Stimulated activated CD8-positive, alpha-beta memory T cell treated with anti-CD3 and anti-CD28 coated beads, Interleukin-7, amount 100 ng/mL, for 24 hours (primary cell): Measurements from ENCODE around the gene FIGNL1.
"Not testable (repeated sequence)": the region's sequence is repeated elsewhere in the genome, so short reads cannot be mapped to it uniquely, and the experiment has no call there.

Experiments used
- DNase-seq: peaks from one replicate; pipeline ENCODE4 v3.0.0-alpha.2; 2020; ENCODE audit warnings: low read depth

FIGNL1 gene

GRCh38 chr7:50471970-50472369, 21.8 kb upstream of the FIGNL1 start:
- no peak for DNase-seq

GRCh38 chr7:50470250-50471163, 20.4 kb upstream of the FIGNL1 start:
- no peak for DNase-seq

GRCh38 chr7:50469181-50469580, 19.0 kb upstream of the FIGNL1 start:
- DNase-seq: no peak

- DNase-seq: peak; percentile 62
These were observed 17.9 kb upstream of the FIGNL1 start for GRCh38 chr7:50467817-50468610.

GRCh38 chr7:50466815-50467585, 16.9 kb upstream of the FIGNL1 start:
- DNase-seq: no peak

GRCh38 chr7:50463035-50463434, 12.9 kb upstream of the FIGNL1 start:
- DNase-seq: no peak

- no peak for DNase-seq
These were observed 12.2 kb upstream of the FIGNL1 start for GRCh38 chr7:50462361-50462760.

GRCh38 chr7:50461695-50462094, 11.5 kb upstream of the FIGNL1 start:
- DNase-seq: no peak

GRCh38 chr7:50459183-50459582, 9.0 kb upstream of the FIGNL1 start:
- not testable (repeated sequence) for DNase-seq

- DNase-seq: not testable (repeated sequence)
These were observed 8.5 kb upstream of the FIGNL1 start for GRCh38 chr7:50458651-50459050.

- no peak for DNase-seq
These were observed 6.4 kb upstream of the FIGNL1 start for GRCh38 chr7:50456371-50457123.

- no peak for DNase-seq
These were observed 5.5 kb upstream of the FIGNL1 start for GRCh38 chr7:50455658-50456057.

GRCh38 chr7:50454968-50455367, 4.8 kb upstream of the FIGNL1 start:
- no peak for DNase-seq

- DNase-seq: peak; percentile 14
These were observed 461 bp upstream of the FIGNL1 start for GRCh38 chr7:50450590-50451032.

GRCh38 chr7:50449501-50449880, 659 bp downstream of the FIGNL1 start:
- no peak for DNase-seq

- no peak for DNase-seq
These were observed 1.3 kb downstream of the FIGNL1 start for GRCh38 chr7:50448823-50449222.

- no peak for DNase-seq
These were observed 3.6 kb downstream of the FIGNL1 start for GRCh38 chr7:50446542-50446960.

GRCh38 chr7:50436133-50436806, 13.9 kb downstream of the FIGNL1 start:
- no peak for DNase-seq

GRCh38 chr7:50431722-50432305, 18.3 kb downstream of the FIGNL1 start:
- DNase-seq: no peak

- DNase-seq: no peak
These were observed 18.8 kb downstream of the FIGNL1 start for GRCh38 chr7:50431316-50431715.

- DNase-seq: no peak
These were observed 21.2 kb downstream of the FIGNL1 start for GRCh38 chr7:50428911-50429310.
